Measurements from ENCODE around the gene PIP4K2A. TPM values are rescaled to one million over a fixed set of nuclear protein-coding genes. Genes with fewer than 3 reads are reported as not detected.

PIP4K2A gene
- total RNA-seq, 4 donors from 2014 or later = 2.6 to 14.9 (median 12.4) TPM

GRCh38 chr10:22609251-22609650 is 105.1 kb downstream of the PIP4K2A start:
- in situ Hi-C loops (cut with MboI; ENCODE audit: low pct_ligation_motif_present in 1 of 4, low pct_unique_long_range_greater_than_20kb in 1 of 4, low sequenced_read_pairs in 3 of 4) (no loop called here), intact Hi-C loops (cut with DNase I; ENCODE audit: low total_unique reads) (no loop called here)
- WGBS, 2 donors (ENCODE audit: low coverage in 1 of 2) = 77 to 82% methylated on average over 2 of the region's 2 CpGs
- DNase-seq = no peak
- peaks cover 0 to 17% (median 5%) of the 10 kb centered on the region in 4 donors for H3K4me1 ChIP-seq
- H3K4me3 ChIP-seq = no peak overlapping the region
- no peaks in the 10 kb centered on the region for H3K36me3 ChIP-seq
- TF ChIP-seq CTCF (IDR thresholded peaks at IDR 0.05) = no peak
- no peak for TF ChIP-seq POLR2A (IDR thresholded peaks at IDR 0.05)
- TF ChIP-seq EP300 (IDR thresholded peaks at IDR 0.05; ENCODE audit: low read depth) = no peak
- TF ChIP-seq POLR2AphosphoS5 (IDR thresholded peaks at IDR 0.05) = no peak
- H3K9me3 ChIP-seq = no peaks in the 10 kb centered on the region
- H3K27me3 ChIP-seq = no peaks in the 10 kb centered on the region
- H3K27ac ChIP-seq = no peak overlapping the region

DNA sequence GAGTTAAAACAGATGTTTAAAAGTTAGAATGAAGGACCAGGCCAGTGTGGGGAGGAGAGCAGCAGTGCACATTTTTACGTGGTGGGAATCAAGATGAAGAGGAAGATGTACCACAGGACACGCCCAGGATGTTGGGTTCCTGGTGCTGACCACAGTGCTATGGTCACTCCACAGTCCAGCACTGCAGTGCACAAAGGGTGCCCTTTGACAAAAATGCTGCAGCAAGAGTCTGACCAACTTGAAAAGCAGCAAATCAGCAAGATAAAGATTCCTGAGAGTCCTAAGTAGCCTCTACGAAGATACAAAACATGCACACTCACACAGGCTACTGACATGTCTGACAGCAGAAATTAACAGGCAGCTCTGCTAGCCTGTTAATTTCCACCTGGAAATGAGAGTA is 107.1 kb downstream of the PIP4K2A start:
- intact Hi-C loops (cut with DNase I; ENCODE audit: low total_unique reads) (no loop called here), in situ Hi-C loops (cut with MboI; ENCODE audit: low pct_ligation_motif_present in 1 of 4, low pct_unique_long_range_greater_than_20kb in 1 of 4, low sequenced_read_pairs in 3 of 4) (no loop called here)
- no peaks in the 10 kb centered on the region for H3K27me3 ChIP-seq
- WGBS, 2 donors (ENCODE audit: low coverage in 1 of 2) = 40 to 54% methylated on average over 1 to 3 of the region's 3 CpGs
- H3K27ac ChIP-seq = peak overlapping the region in 1 of 4 donors; percentile 46
- no peak for DNase-seq
- no peak overlapping the region for H3K4me3 ChIP-seq
- H3K9me3 ChIP-seq = no peaks in the 10 kb centered on the region
- H3K36me3 ChIP-seq = no peaks in the 10 kb centered on the region
- H3K4me1 ChIP-seq = peaks cover 0 to 17% (median 5%) of the 10 kb centered on the region in 4 donors
- TF ChIP-seq CTCF (IDR thresholded peaks at IDR 0.05) (no peak), POLR2A (IDR thresholded peaks at IDR 0.05) (no peak), EP300 (IDR thresholded peaks at IDR 0.05; ENCODE audit: low read depth) (no peak), POLR2AphosphoS5 (IDR thresholded peaks at IDR 0.05) (no peak)

DNA sequence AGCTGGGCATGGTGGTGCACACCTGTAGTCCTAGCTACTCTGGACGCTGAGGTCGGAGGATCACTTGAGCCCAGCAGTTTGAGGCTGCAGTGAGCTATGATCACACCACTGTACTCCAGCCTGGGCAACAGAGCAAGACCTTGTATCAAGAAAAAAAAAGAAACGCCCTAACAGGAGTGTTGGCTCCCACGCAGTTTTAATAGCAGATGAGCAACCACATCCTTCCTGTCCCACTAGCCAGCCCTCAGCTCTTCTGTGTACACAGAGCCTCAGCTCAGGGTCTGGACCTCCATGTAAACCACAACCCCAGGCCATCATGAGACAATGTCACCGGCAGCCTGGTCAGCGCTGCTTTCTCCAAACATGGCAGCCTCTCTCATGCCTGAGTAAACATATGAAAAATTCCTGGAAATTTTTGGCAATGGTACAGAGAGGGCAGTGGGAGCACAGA is 108.2 kb downstream of the PIP4K2A start:
- intact Hi-C loops (cut with DNase I; ENCODE audit: low total_unique reads) = no loop called here
- H3K36me3 ChIP-seq = no peaks in the 10 kb centered on the region
- in situ Hi-C loops (cut with MboI; ENCODE audit: low pct_ligation_motif_present in 1 of 4, low pct_unique_long_range_greater_than_20kb in 1 of 4, low sequenced_read_pairs in 3 of 4) = no loop called here
- no peaks in the 10 kb centered on the region for H3K9me3 ChIP-seq
- WGBS, 2 donors (ENCODE audit: low coverage in 1 of 2) = 69 to 73% methylated on average over 3 to 6 of the region's 6 CpGs
- no peaks in the 10 kb centered on the region for H3K27me3 ChIP-seq
- peak; percentile 56 for DNase-seq
- H3K4me3 ChIP-seq = no peak overlapping the region
- H3K27ac ChIP-seq = peak overlapping the region; percentile 26 to 56 (median 44)
- TF ChIP-seq POLR2AphosphoS5 (IDR thresholded peaks at IDR 0.05) (no peak), POLR2A (IDR thresholded peaks at IDR 0.05) (peak; percentile 12)
- H3K4me1 ChIP-seq = peaks cover 0 to 17% (median 5%) of the 10 kb centered on the region in 4 donors

- no peak for DNase-seq
- Histone ChIP-seq H3K27ac (peak overlapping the region; percentile 38 to 58 (median 44)), H3K27me3 (no peaks in the 10 kb centered on the region), H3K4me3 (no peak overlapping the region), H3K4me1 (peaks cover 0 to 17% (median 4%) of the 10 kb centered on the region in 4 donors), H3K36me3 (no peaks in the 10 kb centered on the region), H3K9me3 (no peaks in the 10 kb centered on the region)
- in situ Hi-C loops (cut with MboI; ENCODE audit: low pct_ligation_motif_present in 1 of 4, low pct_unique_long_range_greater_than_20kb in 1 of 4, low sequenced_read_pairs in 3 of 4) (no loop called here), intact Hi-C loops (cut with DNase I; ENCODE audit: low total_unique reads) (no loop called here)
- TF ChIP-seq EP300 (IDR thresholded peaks at IDR 0.05; ENCODE audit: low read depth) (no peak), POLR2AphosphoS5 (IDR thresholded peaks at IDR 0.05) (no peak), CTCF (IDR thresholded peaks at IDR 0.05) (no peak), POLR2A (IDR thresholded peaks at IDR 0.05) (no peak)
- 24 to 50% methylated on average over 4 of the region's 4 CpGs for WGBS, 2 donors (ENCODE audit: low coverage in 1 of 2)
These were observed 109.2 kb downstream of the PIP4K2A start for GRCh38 chr10:22605168-22605567.
